ENCODE measurements around the gene GRPEL2.

GRPEL2 gene

GRCh38 chr5:149375434-149375833 lies 30.1 kb downstream of the GRPEL2 start:
- TF ChIP-seq CTCF (IDR thresholded peaks at IDR 0.05; ENCODE audit: low read depth, low read length) = no peak
- H3K4me3 ChIP-seq (ENCODE audit: low read depth, low read length) = no peak overlapping the region

- no peak for TF ChIP-seq CTCF (IDR thresholded peaks at IDR 0.05; ENCODE audit: low read depth, low read length)
- H3K4me3 ChIP-seq (ENCODE audit: low read depth, low read length) = no peak overlapping the region
These were observed 30.8 kb downstream of the GRPEL2 start for GRCh38 chr5:149376104-149376503.

- TF ChIP-seq CTCF (IDR thresholded peaks at IDR 0.05; ENCODE audit: low read depth, low read length) = no peak
- no peak overlapping the region for H3K4me3 ChIP-seq (ENCODE audit: low read depth, low read length)
These were observed 31.6 kb downstream of the GRPEL2 start for GRCh38 chr5:149376711-149377447.

- TF ChIP-seq CTCF (IDR thresholded peaks at IDR 0.05; ENCODE audit: low read depth, low read length) = no peak
- no peak overlapping the region for H3K4me3 ChIP-seq (ENCODE audit: low read depth, low read length)
These were observed 33.0 kb downstream of the GRPEL2 start for GRCh38 chr5:149378241-149378820.

GRCh38 chr5:149379177-149379761 lies 34.0 kb downstream of the GRPEL2 start, which contains the start of gene IL17B:
Gene IL17B (minus strand): TSS chr5:149379292. CDS start chr5:149379225, 67 bp downstream.
- no peak for TF ChIP-seq CTCF (IDR thresholded peaks at IDR 0.05; ENCODE audit: low read depth, low read length)

GRCh38 chr5:149379818-149380374 lies 34.6 kb downstream of the GRPEL2 start:
- no peak overlapping the region for H3K4me3 ChIP-seq (ENCODE audit: low read depth, low read length)
- TF ChIP-seq CTCF (IDR thresholded peaks at IDR 0.05; ENCODE audit: low read depth, low read length) = no peak

More at GRCh38 chr5:149379177-149379761, 34.0 kb downstream of the GRPEL2 start, which contains the start of gene IL17B:
- no peak within 1 kb of the TSS for H3K4me3 ChIP-seq (ENCODE audit: low read depth, low read length)
